ENCODE results near the gene TMEM190.

DNA sequence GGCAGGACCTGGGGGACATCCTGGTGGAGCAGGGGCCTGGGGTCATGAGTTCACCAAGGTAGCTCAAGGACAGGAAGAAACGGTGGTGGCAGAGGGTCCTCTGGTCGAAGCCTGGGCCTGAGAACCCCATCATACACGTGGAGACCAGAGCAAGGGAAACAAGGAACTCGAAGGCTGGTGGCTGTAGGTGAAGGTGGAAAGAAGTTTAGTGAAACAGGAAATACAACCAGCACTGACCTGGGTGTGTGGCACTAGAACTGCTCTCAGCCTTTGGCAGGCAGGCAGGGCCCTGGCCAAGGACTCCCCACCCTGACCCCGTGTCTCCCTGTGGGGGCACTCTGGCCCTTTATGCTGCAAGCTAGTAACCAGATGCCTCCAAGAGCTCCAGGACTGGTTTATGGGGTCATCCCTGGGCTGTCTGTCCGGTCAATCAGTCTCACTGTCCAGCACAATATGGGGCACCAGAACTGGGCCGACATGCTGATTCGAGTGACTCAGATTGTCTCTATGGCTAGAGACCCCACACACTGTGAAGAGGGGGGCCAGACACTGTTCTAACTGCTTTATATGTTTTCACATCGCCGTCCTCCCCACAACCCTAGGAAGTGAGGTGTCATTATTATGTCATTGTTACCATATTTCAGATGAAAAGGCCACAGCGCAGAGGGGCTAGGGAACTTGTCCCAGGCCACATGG is 25.9 kb upstream of the TMEM190 start:
- TF ChIP-seq CTCF (IDR thresholded peaks at IDR 0.05) (no peak), POLR2A (IDR thresholded peaks at IDR 0.05) (no peak)
